ENCODE measurements around the gene PARP3.
"Not testable (repeated sequence)": the region's sequence is repeated elsewhere in the genome, so short reads cannot be mapped to it uniquely, and the experiment has no call there.

The PARP3 gene

GRCh38 chr3:51904034-51904823 is 37.9 kb upstream of the PARP3 start:
- DNase-seq (ENCODE audit: insufficient read length, low spot score) (no peak), FAIRE-seq (no peak)
- no peak for TF ChIP-seq CTCF (IDR thresholded peaks at IDR 0.05; ENCODE audit: insufficient read depth, missing control alignments)

- TF ChIP-seq CTCF (IDR thresholded peaks at IDR 0.05; ENCODE audit: insufficient read depth, missing control alignments) = no peak
- FAIRE-seq (no peak), DNase-seq (ENCODE audit: insufficient read length, low spot score) (no peak)
These were observed 34.1 kb upstream of the PARP3 start for GRCh38 chr3:51908026-51908425.

GRCh38 chr3:51916418-51916817 is 25.7 kb upstream of the PARP3 start:
- TF ChIP-seq CTCF (IDR thresholded peaks at IDR 0.05; ENCODE audit: insufficient read depth, missing control alignments) = no peak
- no peak for FAIRE-seq
- no peak for DNase-seq (ENCODE audit: insufficient read length, low spot score)

- FAIRE-seq (no peak), DNase-seq (ENCODE audit: insufficient read length, low spot score) (no peak)
- TF ChIP-seq CTCF (IDR thresholded peaks at IDR 0.05; ENCODE audit: insufficient read depth, missing control alignments) = no peak
These were observed 21.0 kb upstream of the PARP3 start for GRCh38 chr3:51921081-51921578.

- no peak for DNase-seq (ENCODE audit: insufficient read length, low spot score)
- no peak for FAIRE-seq
These were observed 14.8 kb upstream of the PARP3 start for GRCh38 chr3:51927061-51927977.

GRCh38 chr3:51928438-51928837 is 13.7 kb upstream of the PARP3 start:
- no peak for DNase-seq (ENCODE audit: insufficient read length, low spot score)
- FAIRE-seq = no peak
- TF ChIP-seq CTCF (IDR thresholded peaks at IDR 0.05; ENCODE audit: insufficient read depth, missing control alignments) = no peak

More at GRCh38 chr3:51927061-51927977, 14.8 kb upstream of the PARP3 start:
- no peak for TF ChIP-seq CTCF (IDR thresholded peaks at IDR 0.05; ENCODE audit: insufficient read depth, missing control alignments)

GRCh38 chr3:51928981-51929380 is 13.2 kb upstream of the PARP3 start:
- not testable (repeated sequence) for FAIRE-seq; DNase-seq (ENCODE audit: insufficient read length, low spot score)

All from D721Med (cell line).